Thyroid gland (tissue), 4 donors: Measurements from ENCODE around the gene LRRC2.

Experiments
- CTCF ChIP-seq, 6 experiments: fragments of 200-600 bp in 3 of 6; fragments of 450-650 bp in 3 of 6; sonication (generic) in 3 of 6; IDR thresholded peaks; one replicate each; pipeline ENCODE4 v1.5.1; 2016 to 2019; ENCODE audit warnings: antibody characterized with exemption in 6 of 6, mild to moderate bottlenecking in 2 of 6, inconsistent platforms in 1 of 6, moderate library complexity in 1 of 6
- POLR2A ChIP-seq, 2 donors: fragments of 450-650 bp; IDR thresholded peaks; one replicate each; pipeline ENCODE4 v1.6.1; 2017; ENCODE audit warnings: antibody characterized with exemption in 2 of 2, mild to moderate bottlenecking in 2 of 2, moderate library complexity in 1 of 2

GRCh38 chr3:46580675-46581074 lies 14.6 kb upstream of the LRRC2 start:
- TF ChIP-seq CTCF (IDR thresholded peaks at IDR 0.05) (no peak), POLR2A (IDR thresholded peaks at IDR 0.05) (no peak)
